ENCODE results near the gene MBLAC1.

DNA sequence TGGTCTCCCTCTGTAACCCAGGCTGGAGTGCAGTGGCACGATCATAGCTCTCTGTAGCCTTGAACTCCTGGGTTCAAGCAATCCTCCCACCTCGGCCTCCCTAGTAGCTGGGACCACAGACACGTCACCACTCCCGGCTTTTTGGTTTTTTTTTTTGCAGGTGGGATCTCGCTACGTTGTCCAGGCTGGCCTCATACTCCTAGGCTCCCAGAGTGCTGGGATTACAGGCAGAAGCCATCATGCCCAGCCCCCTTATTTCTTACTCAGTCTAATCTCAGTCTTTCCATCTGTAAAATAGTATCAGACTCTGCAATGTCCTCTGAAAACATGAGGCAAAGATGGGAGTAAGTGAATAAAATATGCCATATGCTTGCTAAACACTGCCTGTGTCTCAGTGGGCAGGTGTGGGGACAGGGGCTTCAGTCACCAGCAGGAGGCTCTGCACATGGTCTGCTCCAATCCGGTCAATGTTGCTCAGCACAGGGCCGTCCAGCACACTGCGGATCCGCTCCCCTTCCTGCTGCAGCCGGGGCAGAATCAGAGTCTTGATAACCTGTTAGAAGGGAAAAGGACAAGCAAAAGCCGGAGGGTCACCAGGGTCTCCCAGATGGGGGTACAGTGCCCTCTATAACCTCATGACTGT, 17.1 kb upstream of the MBLAC1 start:
- TF ChIP-seq, protein P1, sequence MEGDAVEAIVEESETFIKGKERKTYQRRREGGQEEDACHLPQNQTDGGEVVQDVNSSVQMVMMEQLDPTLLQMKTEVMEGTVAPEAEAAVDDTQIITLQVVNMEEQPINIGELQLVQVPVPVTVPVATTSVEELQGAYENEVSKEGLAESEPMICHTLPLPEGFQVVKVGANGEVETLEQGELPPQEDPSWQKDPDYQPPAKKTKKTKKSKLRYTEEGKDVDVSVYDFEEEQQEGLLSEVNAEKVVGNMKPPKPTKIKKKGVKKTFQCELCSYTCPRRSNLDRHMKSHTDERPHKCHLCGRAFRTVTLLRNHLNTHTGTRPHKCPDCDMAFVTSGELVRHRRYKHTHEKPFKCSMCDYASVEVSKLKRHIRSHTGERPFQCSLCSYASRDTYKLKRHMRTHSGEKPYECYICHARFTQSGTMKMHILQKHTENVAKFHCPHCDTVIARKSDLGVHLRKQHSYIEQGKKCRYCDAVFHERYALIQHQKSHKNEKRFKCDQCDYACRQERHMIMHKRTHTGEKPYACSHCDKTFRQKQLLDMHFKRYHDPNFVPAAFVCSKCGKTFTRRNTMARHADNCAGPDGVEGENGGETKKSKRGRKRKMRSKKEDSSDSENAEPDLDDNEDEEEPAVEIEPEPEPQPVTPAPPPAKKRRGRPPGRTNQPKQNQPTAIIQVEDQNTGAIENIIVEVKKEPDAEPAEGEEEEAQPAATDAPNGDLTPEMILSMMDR (IDR thresholded peaks at IDR 0.05): no peak
- no peak for TF ChIP-seq EP300 (IDR thresholded peaks at IDR 0.05)
